Measurements from ENCODE around the gene CYYR1.

Gene CYYR1

GRCh38 chr21:26421724-26422123, 151.4 kb downstream of the CYYR1 start:
- no peaks in the 10 kb centered on the region for H3K4me1 ChIP-seq (ENCODE audit: control insufficient read depth, insufficient read depth, low read length)
- no peaks in the 10 kb centered on the region for H3K36me3 ChIP-seq (ENCODE audit: control insufficient read depth, insufficient read depth, low read length)
- no peaks in the 10 kb centered on the region for H3K9me3 ChIP-seq (ENCODE audit: control insufficient read depth, low read length)
- no peaks in the 10 kb centered on the region for H3K27me3 ChIP-seq (ENCODE audit: control insufficient read depth, insufficient read depth, low read length)
- H3K9ac ChIP-seq (ENCODE audit: low read length), result no peak overlapping the region
- no peak overlapping the region for H3K4me3 ChIP-seq (ENCODE audit: low read length)
